GM12878 (cell line): ENCODE measurements around the gene TNS4. TPM values are rescaled to one million over a fixed set of nuclear protein-coding genes. Genes with fewer than 3 reads are reported as not detected.

Experiments
- ATAC-seq: fragments of 200-7000 bp; cut with Tn5 transposase; 3 replicates; pipeline ENCODE4 v1.9.1; 2020; ENCODE audit warnings: mild to moderate bottlenecking, moderate library complexity
- BruUV-seq: library from RNA; stranded (reverse); fragments of 400-500 nt; replicated peaks from 2 replicates; lab custom pipeline; 2021; lab: Mats Ljungman, UMichigan
- CTCF ChIA-PET: fragments of 300-600 bp; sonication (Branson Sonifier 250); formaldehyde crosslinking; extraction: SDS; loops from one replicate; lab custom pipeline; 2021; ENCODE audit warnings: inconsistent platforms; lab: Yijun Ruan, JAX
- POLR2A ChIA-PET: fragments of 350-600 bp; formaldehyde crosslinking; extraction: SDS; loops from one replicate; lab custom pipeline; 2021; ENCODE audit warnings: inconsistent platforms; lab: Charles Lee
- RAD21 ChIA-PET: fragments of 300-600 bp; sonication (Branson Sonifier 250); formaldehyde crosslinking; loops from one replicate; lab custom pipeline; 2023; ENCODE audit warnings: antibody characterized with exemption; ENCODE audit not compliant: unreplicated experiment; lab: Charles Lee
- SMC1A ChIA-PET: fragments of 300-600 bp; sonication (Branson Sonifier 250); formaldehyde crosslinking; loops from one replicate; lab custom pipeline; 2023; ENCODE audit not compliant: unreplicated experiment, uncharacterized antibody; lab: Charles Lee
- DNase-seq: peaks from one replicate; pipeline ENCODE4 v3.0.0-alpha.2; 2011; ENCODE audit warnings: low read depth, low spot score
- FAIRE-seq: peaks from 3 replicates; lab custom pipeline; 2011; peaks lifted over from hg19 to GRCh38; lab: Jason Lieb, UNC
- H2AFZ ChIP-seq: 2 replicates; pipeline ENCODE4 v1.6.0; 2011; ENCODE audit warnings: low read depth, low read length, control low read depth; ENCODE audit not compliant: control insufficient read depth
- H3K27ac ChIP-seq: 2 replicates; pipeline ENCODE4 v1.5.1; 2011; ENCODE audit warnings: control low read depth; ENCODE audit not compliant: control insufficient read depth, insufficient read depth
- H3K27me3 ChIP-seq, 2 experiments: replicated peaks in 1 of 2; 2 replicates each; pipeline versions ENCODE4 v1.6.0 to v1.6.1; 2011; ENCODE audit warnings: low read length in 1 of 2; ENCODE audit not compliant: control insufficient read depth in 2 of 2, insufficient read depth in 2 of 2
- H3K36me3 ChIP-seq, 2 experiments: 2 replicates each; pipeline ENCODE4 v1.5.1; 2011; ENCODE audit warnings: low read length in 1 of 2; ENCODE audit not compliant: control insufficient read depth in 2 of 2, insufficient read depth in 2 of 2
- H3K4me1 ChIP-seq: 2 replicates; pipeline ENCODE4 v1.6.1; 2011; ENCODE audit warnings: mild to moderate bottlenecking, low read length, moderate library complexity, mixed read lengths; ENCODE audit not compliant: control insufficient read depth, insufficient read depth
- H3K4me2 ChIP-seq: 2 replicates; pipeline ENCODE4 v1.6.0; 2011; ENCODE audit warnings: control low read depth; ENCODE audit not compliant: control insufficient read depth, insufficient read depth
- H3K4me3 ChIP-seq: fragments of 200-600 bp; sonication (generic); 2 replicates; pipeline ENCODE4 v1.5.1; 2016
- H3K79me2 ChIP-seq: 2 replicates; pipeline ENCODE4 v1.6.0; 2011; ENCODE audit warnings: low read length; ENCODE audit not compliant: control insufficient read depth, insufficient read depth
- H3K9ac ChIP-seq: 2 replicates; pipeline ENCODE4 v1.8.0; 2011; ENCODE audit warnings: low read length, control low read depth, mixed read lengths; ENCODE audit not compliant: control insufficient read depth, insufficient read depth
- H3K9me3 ChIP-seq: replicated peaks from 3 replicates; pipeline ENCODE4 v1.5.1; 2011; ENCODE audit warnings: mild to moderate bottlenecking, low read length; ENCODE audit not compliant: control insufficient read depth, insufficient read depth
- H4K20me1 ChIP-seq: 2 replicates; pipeline ENCODE4 v1.6.0; 2011; ENCODE audit not compliant: control insufficient read depth, insufficient read depth
- BCL11A ChIP-seq: IDR thresholded peaks from 2 replicates; pipeline ENCODE4 v1.6.1; 2011; ENCODE audit warnings: low read depth, low read length
- BCL3 ChIP-seq: IDR thresholded peaks from 2 replicates; pipeline ENCODE4 v1.6.1; 2011; ENCODE audit warnings: borderline replicate concordance, low read depth, mild to moderate bottlenecking, moderate library complexity, low read length; ENCODE audit not compliant: insufficient read depth, poor library complexity, severe bottlenecking
- CBFB ChIP-seq: IDR thresholded peaks from 2 replicates; pipeline ENCODE4 v1.6.1; 2016; ENCODE audit warnings: antibody characterized with exemption, low read depth
- CREB1 ChIP-seq: IDR thresholded peaks from 2 replicates; pipeline ENCODE4 v1.6.1; 2012; ENCODE audit warnings: low read depth, mild to moderate bottlenecking, inconsistent platforms
- E2F4 ChIP-seq: IDR thresholded peaks from 2 replicates; pipeline ENCODE4 v1.6.1; 2012; ENCODE audit warnings: low read depth, low read length, improper control_type of control experiment
- GATAD2B ChIP-seq: fragments of 450-650 bp; conservative IDR thresholded peaks from 2 replicates; pipeline ENCODE4 v1.6.1; 2017; ENCODE audit warnings: low read depth, mild to moderate bottlenecking, moderate library complexity
- NBN ChIP-seq: fragments of 450-650 bp; IDR thresholded peaks from 2 replicates; pipeline ENCODE4 v1.6.1; 2016
- POLR2A ChIP-seq: IDR thresholded peaks from 2 replicates; pipeline ENCODE4 v1.6.1; 2011; ENCODE audit warnings: low read depth, mild to moderate bottlenecking, low read length
- RUNX3 ChIP-seq: IDR thresholded peaks from 2 replicates; pipeline ENCODE4 v1.6.1; 2012; ENCODE audit warnings: low read length, inconsistent platforms
- TCF12 ChIP-seq: IDR thresholded peaks from 2 replicates; pipeline ENCODE4 v1.6.1; 2011; ENCODE audit warnings: low read depth, mild to moderate bottlenecking, low read length
- ZNF274 ChIP-seq: IDR thresholded peaks from one replicate; pipeline ENCODE4 v1.8.0; 2011; ENCODE audit not compliant: insufficient read length, insufficient read depth
- WGBS: methylation state at CpG from one replicate; pipeline ENCODE4 v1.1.6; 2016; ENCODE audit warnings: low lambda C conversion rate; ENCODE audit not compliant: insufficient replicate concordance, insufficient coverage; ENCODE audit errors: missing lambda C conversion rate; 5-methylcytosine and 5-hydroxymethylcytosine counted together
- in situ Hi-C: fragments of 300-500 bp; cut with MboI; formaldehyde crosslinking; loops from 9 replicates; pipeline ENCODE4 v1.14.3; 2018; ENCODE audit warnings: mixed read lengths
- intact Hi-C: fragments of 100-400 bp; cut with micrococcal nuclease; formaldehyde crosslinking; loops from one replicate; pipeline ENCODE4 v1.14.2; 2022; ENCODE audit not compliant: unreplicated experiment
- polyA plus RNA-seq, 11 experiments: library from polyadenylated mRNA; depleted of rRNA in 4 of 11; unstranded in 6 of 11; stranded (reverse) in 5 of 11; fragments of >200 nt; fragmentation: Nextera tagmentation in 4 of 11; fragmentation: Illumina TruSeq in 1 of 11; extraction: Ambion mirVana in 4 of 11; extraction: Trizol in 1 of 11; gene quantifications; 1 replicate in 1 of 11; 2 replicates in 10 of 11; pipeline versions ENCODE4 v1.2.1 to v1.2.3, GENCODE V29; 2011 to 2016; ENCODE audit warnings: inconsistent platforms in 2 of 11, missing spikeins in 2 of 11, low read depth in 1 of 11
- total RNA-seq, 4 experiments: library from RNA; depleted of rRNA in 3 of 4; stranded (reverse); fragments of >200 nt in 3 of 4; fragmentation: Illumina TruSeq in 1 of 4; extraction: Trizol in 1 of 4; gene quantifications; 2 replicates each; pipeline versions ENCODE4 v1.2.1 to v1.2.3, GENCODE V29; 2013 to 2021

The TNS4 gene
- total and polyA plus RNA-seq, 10 of the 15 experiments (the other 5 are each of a cell fraction or from before 2014, with no cell fraction given): 0.10 to 0.90 (median 0.68) TPM; not detected in 2

GRCh38 chr17:40522250-40522960 lies 21.0 kb upstream of the TNS4 start:
- Histone ChIP-seq H3K4me3 (no peak overlapping the region), H3K9ac (no peak overlapping the region), H4K20me1 (no peaks in the 10 kb centered on the region), H2AFZ (no peak overlapping the region), H3K36me3 (no peaks in the 10 kb centered on the region), H3K27ac (no peak overlapping the region), H3K27me3 (no peaks in the 10 kb centered on the region; a peak in 1 of 4 replicates), H3K4me1 (peaks cover 1% of the 10 kb centered on the region), H3K9me3 (peaks cover 5% of the 10 kb centered on the region; the same call in 2 of the 3 replicates), H3K4me2 (no peak overlapping the region), H3K79me2 (no peaks in the 10 kb centered on the region)
- SMC1A ChIA-PET: interaction anchor here (0.7 to 2.0 kb wide), 2 partner anchors 10 to 104 kb away, joined by 3 to 10 read pairs; partner anchors contain the start of gene TOP2A
- in situ Hi-C loops: no loop called here
- 88% methylated on average over 5 of the region's 7 CpGs for WGBS
- POLR2A ChIA-PET: interaction anchor here (0.7 kb wide), 1 partner anchor 36 kb away, joined by 3 read pairs; no protein-coding TSS in a partner anchor
- intact Hi-C loops: no loop called here
- DNase-seq (no peak), ATAC-seq (no peak), FAIRE-seq (no peak)
- BruUV-seq: no TSS peak
- CTCF ChIA-PET: interaction anchor here (0.6 to 1.5 kb wide), 5 partner anchors 8 to 46 kb away, joined by 3 read pairs; no protein-coding TSS in a partner anchor
- RAD21 ChIA-PET: no interaction called here
- TF ChIP-seq CBFB (no peak), BCL11A (no peak), NBN (no peak), E2F4 (no peak), RUNX3 (no peak), TCF12 (no peak), BCL3 (no peak), POLR2A (no peak), CREB1 (no peak), ZNF274 (no peak), GATAD2B (no peak)
